NCI-H1092 (cell line): ENCODE measurements around the gene ANAPC1.
"Not testable (repeated sequence)": the region's sequence is repeated elsewhere in the genome, so short reads cannot be mapped to it uniquely, and the experiment has no call there.

Experiments used
- DNase-seq: peaks from one replicate; lab custom pipeline; 2025; lab: John Stamatoyannopoulos, UW

The ANAPC1 gene

DNA sequence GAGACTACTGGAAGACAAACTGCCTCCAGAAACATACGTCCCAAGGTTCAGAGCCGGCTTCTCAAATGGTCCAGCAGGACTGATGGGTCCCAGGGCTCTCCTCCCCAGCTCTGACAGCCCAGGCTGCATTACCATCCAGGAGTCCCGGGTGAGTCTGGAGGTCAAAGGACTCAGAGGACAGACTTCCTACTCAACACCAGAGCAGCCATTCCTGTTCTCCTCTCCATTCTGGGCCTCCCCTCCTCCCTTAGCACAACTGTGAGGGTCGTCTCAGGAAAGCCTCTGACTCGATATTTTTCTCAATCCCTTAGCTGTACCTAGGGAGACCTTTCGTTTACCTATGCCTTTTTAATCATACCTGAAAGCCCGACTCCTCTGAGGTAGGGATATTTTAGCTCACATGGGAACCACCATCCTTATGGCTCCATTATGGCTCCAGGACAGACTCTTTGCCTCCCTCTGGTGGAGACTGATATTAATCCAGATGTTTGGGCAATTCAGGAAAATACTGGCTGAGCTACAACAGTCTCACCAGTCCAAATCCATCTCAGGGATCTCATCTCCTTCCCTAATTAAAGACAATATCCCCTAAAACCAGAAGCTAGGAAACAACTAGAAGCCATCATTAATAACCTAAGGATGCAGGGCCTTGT, 70.9 kb downstream of the ANAPC1 start:
- DNase-seq: not testable (repeated sequence)

DNA sequence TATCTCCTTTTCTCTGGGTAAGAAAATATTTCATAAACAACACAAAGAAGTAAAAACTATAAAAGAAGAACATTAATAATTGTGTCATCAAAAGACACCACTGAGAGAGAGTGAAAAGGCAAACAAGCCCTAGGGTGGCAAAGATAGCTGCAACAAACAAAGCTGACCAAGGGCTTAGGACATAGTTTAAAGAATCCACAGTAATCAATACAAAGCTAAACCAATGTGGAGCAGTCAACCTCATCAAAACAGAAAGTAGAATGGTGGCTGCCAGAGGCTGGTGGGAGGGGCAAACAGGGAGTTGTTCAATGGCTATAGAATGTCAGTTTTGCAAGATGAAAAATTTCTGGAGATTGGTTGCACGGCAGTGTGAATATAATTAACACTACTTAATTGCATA, 93.4 kb downstream of the ANAPC1 start:
- DNase-seq: not testable (repeated sequence)

DNA sequence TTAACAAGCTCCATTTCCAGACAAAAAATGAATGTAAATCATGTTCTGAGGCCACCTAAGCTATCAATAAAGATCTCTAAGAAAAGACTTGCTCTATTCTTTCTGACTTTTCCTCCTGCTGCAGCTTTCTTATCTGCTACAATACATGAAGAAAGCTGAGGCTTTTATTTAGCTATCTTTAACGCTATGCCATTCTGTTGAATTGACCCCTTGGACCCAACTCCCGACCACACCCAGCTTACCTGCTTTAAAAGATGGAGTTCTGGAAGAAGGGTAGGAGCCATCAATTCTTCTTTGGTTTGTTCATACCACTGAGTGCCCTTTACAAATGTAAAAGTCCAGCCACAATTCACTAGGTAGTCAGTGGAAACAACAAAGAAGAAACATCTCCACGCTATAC, 99.9 kb downstream of the ANAPC1 start:
- not testable (repeated sequence) for DNase-seq

DNA sequence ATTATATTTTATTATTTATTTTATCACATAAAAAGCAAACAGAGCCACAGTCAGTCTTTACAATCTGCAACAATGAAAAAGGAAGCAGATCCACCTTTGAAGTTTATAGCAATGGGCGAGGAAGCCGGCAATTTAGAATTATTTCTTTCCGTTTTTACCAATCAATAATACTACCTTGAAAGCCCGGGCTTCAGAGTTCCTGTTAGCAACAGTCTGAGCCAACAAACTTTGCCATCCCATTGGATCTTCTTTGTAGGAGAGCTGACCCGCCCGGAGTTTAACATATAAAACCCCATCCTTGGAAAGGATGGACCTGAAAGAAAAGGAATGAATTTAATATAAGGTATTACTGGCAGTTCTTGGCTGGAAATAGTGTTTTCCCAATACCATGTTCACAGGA, 101.8 kb downstream of the ANAPC1 start:
- not testable (repeated sequence) for DNase-seq

DNA sequence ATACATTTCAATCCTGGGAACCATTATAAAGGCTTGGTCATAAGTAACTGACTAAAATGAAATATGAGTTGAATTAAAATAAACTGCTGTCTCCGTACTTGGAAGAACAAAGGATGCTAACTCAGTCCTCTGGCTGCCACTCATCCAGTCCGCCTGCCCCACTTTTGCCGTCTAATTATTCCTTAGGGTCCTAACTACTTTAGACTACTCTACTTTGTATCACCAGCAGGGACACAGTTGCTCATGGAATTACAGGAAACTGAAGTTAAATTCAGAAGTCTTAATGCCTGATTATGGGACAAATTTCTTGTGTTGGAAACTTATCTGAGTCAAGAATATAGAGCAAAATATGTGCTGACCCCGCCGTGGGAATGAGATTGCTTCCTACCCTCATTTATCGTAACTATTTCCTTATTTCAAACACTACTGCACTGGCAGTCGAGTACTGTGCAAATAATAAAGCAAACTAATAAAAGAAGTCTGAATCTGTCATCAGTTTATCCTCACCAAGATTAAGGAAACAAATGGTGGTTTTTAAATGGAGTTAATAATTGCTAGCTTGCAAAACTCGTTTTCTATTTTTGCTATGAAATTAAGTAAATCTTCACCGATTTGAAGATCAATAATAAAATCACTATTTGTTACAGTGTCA, 102.4 kb downstream of the ANAPC1 start:
- not testable (repeated sequence) for DNase-seq

DNA sequence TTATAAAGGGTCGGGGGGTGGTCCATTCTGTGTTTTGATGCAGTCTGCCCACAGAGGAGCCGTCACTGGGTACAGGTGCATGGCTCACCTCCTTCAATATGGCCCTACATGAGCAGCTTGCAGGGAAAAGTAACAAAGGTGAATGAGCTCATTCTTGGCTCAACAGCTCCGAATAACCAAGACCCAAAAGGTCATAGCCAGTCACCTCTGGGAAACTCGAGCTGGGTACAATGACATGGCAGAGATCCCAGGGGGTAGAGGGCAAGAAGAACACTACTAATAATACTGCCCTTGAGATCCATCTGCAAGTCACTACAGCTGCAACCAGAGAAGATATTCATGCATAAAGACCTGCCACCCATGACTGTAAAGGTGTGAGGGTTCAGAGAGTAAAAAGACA, 106.8 kb downstream of the ANAPC1 start:
- DNase-seq: not testable (repeated sequence)

DNA sequence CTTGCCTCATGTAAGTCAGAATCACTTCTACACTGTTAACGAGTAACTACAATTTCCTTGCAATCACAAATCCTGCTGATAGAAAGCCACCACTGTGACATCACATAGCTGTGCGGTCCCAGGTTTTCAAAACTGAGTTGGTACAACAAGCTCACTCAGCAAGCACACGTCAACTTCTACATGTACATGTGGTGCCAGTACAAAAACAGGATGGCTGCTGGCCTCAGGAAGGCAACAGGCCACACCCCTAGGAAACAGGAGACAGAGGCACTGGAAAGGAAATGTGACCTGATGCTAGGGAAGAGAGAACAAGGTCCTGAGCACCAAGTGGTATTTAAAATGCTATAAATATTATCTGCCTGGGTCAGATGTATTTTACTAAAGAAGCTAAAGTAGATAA, 107.7 kb downstream of the ANAPC1 start:
- DNase-seq: not testable (repeated sequence)

DNA sequence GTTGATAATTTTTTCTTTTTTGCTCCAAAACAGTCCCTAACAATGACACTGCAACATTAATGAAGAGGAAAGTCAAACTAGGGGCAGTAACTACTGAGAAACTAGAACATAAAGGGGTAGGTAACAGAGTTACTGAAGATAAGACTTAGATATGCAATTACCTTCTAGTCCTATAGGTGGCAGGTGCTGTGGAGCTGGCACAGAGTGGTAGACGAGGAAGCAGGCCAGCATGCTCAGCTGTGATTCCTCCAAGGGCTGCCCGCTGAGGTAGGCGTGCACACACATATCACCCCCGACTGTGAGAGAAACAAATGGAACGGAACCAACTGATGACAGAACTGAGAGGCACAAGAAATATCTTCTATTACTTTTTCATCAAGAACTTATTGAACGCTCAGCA, 111.8 kb downstream of the ANAPC1 start:
- DNase-seq: not testable (repeated sequence)

DNA sequence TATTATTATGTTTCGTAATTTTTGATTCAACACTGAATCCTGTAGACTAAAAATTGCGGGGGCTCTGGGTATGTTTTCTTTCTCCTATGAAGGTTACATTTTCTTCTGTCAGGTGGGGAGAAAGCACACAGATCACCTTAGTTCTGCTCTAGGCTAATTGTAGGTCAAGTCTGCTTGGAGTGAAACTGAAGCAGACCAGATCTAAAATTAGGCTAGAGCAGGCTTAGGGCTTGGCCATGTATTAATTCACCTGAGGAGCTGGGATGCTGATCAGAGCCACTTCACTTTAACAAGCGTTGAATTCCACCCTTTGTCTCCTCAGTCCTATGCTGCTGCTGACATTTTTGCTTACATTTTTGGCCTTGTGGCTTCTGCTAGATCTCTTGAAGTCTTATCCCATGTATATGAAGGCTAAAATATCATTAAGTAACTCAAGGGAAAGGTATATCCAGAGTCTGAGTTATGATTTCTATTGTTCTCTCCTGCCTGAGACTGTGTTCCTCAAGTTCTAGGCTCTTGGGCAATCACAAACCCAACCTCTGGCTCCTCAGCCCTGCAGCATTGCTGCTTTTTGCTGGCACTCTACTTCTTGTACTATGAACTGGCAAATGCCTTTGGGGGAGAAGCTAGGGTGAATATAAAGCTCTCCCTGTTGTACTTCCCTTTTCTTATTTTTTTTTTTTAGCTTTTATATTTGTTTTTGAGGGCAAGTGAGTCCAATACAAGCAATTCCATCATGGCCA, 112.9 kb downstream of the ANAPC1 start:
- not testable (repeated sequence) for DNase-seq

DNA sequence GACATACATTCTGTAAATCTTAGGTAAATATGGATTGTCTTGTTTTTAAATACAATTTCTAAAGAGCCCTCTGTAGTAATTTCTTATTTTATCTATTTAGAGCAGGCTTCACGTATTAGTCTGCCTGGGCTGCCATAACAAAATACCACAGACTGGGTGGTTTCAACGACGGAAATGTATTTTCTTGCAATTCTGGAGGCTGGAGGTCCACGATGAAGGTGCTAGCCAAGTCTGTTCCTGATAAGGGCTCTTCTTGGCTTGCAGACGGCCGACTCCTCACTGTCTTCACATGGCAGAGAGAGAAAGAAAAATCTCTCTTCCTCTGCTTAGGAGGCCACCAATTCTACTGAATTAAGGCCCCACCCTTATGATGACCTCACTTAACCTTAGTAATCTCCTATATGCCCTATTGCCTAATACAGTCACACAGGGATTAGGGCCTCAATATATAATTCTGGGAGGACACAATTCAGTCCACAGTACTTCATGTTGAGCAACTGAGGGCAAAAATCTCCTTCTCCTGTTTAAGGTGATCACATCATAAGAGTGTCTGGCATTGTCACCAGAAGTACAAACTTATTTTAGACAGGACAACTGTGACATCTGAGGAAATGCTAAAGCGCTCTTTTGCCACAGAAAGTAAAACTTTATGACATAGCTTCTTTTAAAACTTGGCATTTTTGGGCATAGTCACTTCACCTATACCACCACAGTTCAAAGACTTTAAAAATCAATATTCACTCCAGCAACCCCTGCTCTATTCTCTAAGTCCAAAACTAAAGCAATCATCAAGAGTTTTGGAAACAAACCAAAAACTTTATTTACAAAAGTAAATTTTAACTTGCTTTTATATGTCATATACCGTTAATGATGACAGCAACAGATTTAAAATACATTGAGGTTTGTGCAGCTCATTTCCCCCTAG, 115.5 kb downstream of the ANAPC1 start:
- not testable (repeated sequence) for DNase-seq

DNA sequence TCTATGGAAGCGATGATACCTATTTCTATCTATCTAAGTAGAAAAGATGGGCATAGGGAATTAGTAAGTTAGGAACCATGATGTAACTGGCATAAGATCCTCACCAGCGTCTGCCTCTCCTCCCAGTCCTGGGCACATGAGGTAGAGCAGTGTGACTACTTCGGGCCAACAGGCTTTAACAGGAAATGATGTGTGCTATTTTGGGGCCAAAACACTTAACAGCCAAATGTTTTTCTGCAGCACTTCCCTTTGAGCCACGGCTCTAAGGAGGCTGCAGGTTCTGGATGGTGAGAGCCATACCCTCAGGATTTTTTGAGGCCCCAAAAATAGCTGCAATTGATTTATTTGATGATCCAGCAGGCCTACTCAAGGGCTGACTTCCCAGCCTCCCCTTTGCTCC, 116.9 kb downstream of the ANAPC1 start:
- not testable (repeated sequence) for DNase-seq

DNA sequence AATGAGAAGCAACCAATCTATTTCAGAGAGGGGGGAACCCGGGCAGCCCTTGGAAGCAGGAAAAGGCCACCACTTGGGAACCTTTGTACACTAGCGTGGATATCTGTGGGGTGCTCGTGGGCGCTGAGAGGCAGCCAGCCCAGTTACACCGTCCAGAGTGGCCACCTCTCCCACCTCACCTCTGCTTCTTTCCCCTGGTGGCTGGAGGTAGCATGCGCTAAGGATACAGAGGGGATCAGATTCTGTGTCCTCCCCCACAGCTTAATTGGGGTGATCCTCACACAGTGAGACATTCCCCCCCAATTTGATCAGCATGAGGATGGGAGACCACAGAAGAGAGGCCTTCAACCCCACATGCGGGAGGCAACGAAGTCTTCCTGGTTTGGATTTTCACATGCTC, 117.7 kb downstream of the ANAPC1 start:
- DNase-seq: not testable (repeated sequence)

DNA sequence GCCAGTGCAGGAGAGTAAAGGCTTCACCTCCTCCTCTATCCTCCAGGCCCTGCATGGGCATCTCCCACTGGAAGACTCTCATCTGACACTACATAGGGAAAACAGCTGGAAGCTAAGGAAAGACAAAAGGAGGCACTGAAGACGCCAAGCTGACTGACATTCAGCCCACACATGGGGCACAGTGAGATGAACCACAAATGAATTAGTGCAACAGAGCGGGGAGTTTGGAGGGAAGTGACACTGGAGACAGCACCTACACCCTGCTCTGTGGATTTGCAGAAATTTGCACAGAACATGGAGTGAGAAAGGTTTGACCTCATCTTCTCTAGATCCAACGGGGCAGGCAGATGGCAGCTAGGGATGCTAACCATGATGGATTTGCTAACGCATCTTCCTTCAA, 119.8 kb downstream of the ANAPC1 start:
- not testable (repeated sequence) for DNase-seq

DNA sequence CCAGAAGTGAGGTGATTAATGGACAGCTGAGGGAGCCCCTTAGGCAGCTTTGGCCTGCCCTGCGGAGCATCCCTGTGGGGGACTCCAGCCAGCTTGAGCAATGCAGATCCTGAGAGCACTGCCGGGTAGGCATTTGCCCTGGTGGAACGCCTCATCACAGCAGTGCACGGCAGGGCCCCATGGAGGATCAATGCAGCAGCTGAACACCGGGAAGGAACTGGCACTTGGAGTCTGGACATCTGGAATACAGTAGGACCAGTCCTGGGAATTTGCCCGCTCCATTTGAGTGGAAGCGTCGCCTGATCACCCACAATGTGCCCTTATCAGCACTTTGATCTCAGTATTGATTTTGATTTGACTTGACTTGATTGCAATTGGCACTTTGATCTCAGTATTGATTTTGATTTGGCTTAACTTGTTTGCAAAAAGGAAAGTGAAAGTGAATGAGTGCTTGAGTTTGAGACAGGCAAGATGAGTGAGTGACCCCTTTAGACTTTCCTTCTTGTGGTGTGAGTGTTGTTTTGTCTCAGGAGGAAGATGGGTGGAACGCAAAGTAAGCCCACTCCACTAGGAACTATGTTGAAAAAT, 123.2 kb downstream of the ANAPC1 start:
- not testable (repeated sequence) for DNase-seq

DNA sequence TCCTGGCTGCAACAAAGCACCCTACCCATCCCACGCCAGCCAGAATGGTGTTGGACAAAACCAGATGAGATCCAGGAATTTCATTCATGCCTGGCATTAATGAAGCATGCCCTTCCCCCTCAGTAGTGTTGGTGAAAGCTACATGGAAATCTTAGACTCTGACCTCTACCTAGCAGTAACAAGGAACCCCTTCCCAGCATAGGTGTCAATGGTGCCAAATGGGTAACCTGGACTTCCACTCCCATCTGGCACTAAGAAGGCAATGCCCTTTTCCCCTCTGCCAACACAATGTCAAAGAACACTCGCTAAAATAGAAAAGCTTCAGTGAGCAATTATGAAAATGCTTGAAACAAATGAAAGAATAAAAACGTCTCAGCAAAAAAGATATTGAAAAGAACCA, 131.5 kb downstream of the ANAPC1 start:
- not testable (repeated sequence) for DNase-seq

DNA sequence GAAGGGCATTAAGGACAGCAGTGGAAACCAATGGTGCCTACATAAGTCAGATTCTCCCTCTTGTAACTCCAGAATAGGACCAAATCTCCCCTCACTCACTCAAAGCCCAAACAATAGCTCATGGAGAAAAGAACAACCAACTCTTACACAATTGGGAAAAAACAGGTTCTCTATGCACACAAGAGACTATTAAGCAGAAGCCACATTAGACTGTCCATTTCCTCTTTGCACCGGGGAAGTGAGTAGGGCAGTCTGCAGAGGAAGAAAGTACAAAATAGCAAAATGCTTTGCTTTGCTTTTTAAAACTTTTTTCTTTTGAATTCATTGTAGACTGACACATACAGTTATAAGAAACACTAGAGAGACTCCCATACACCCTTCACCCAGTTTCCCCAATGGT, 133.4 kb downstream of the ANAPC1 start:
- DNase-seq: not testable (repeated sequence)

DNA sequence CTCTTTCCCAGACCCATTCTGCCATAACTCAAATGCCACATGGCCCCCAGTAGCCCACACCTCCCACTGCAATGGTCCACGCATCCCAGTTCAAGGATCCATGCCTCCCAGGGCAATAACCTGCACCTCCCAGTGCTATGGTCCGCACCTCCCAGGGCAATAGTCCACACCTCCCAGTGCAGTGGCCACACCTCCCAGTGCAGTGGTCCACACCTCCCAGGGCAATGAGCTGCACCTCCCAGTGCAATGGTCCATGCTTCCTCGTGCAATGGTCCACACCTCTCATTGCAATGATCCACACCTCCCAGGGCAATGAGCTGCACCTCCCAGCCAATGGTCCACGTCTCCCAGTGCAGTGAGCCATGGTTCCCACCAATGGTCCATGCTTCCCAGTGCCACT, 135.6 kb downstream of the ANAPC1 start:
- not testable (repeated sequence) for DNase-seq

DNA sequence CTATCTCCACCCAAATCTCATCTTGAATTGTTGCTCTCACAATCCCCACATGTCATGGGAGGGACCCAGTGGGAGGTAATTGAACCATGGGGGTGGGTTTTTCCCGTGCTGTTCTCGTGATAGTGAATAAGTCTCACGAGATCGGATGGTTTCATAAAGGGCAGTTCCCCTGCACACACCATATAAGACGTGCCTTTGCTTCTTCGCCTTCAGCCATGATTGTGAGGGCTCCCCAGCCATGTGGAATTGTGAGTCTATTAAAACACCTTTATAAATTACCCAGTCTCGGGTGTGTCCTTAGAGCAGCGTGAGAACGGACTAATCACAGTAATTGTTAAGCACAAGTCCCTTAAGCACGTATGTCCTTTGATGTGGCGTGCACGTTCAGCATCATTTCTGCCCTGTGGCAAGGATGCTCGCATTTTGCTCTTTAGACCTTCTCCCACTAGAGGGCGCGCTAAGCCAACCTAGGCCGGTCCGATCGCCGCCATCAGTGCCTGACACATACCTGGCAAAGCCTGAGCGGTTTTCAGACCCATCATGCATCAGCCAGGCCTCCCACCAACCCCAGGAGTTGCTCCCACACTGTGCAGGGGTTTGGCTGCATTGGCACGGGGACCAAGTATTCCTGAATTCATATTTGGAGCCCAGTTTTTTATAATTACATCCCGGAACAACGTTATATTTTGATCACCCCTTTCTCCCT, 136.4 kb downstream of the ANAPC1 start:
- not testable (repeated sequence) for DNase-seq

DNA sequence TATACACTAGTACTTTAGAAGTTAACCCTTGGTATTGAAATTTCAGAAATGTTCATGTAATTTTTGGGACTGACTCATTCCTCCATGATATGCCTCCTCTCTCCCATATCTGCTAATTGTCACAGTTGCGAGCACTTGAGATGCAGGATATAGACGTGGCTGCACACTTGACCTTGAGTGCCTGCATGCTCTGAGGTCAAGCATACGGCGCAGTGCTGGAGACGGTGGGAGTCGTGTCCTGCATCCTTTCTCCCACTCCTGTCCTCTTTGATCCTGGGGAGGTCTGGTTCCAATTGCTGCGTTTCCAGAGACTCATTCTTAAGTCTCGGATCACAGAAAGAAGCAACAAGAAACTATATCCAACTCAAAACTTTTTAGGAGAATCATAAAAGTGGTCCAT, 139.2 kb downstream of the ANAPC1 start:
- DNase-seq: not testable (repeated sequence)

DNA sequence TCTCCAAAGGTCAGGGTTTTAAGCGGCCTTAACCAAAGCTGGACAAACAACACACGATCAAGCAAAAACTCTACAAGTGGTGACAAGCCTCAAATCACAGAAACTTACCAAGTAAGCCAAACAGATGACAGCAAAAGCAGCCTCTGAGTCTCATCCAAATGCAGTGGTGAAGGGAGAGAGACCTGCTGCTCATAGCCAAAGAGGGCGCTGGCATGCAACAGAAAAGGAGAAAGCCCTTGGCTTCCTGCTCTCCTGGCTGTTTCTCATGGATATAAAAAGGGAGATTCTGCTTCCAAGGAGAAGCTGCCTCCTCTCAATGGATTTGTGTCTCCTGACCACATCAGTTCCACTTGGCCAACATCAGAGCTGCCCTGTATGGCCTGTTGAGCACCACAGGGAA, 142.5 kb downstream of the ANAPC1 start:
- not testable (repeated sequence) for DNase-seq
